Trophoblast cell (in vitro differentiated cells and primary cell): ENCODE data around the gene EVL.

Experiments used
- DNase-seq, 2 donors: peaks; one replicate each; pipeline ENCODE4 v3.0.0-alpha.2; 2016
- H2AFZ ChIP-seq: 2 replicates; pipeline ENCODE4 v1.6.1; 2013; ENCODE audit warnings: low read length, moderate library complexity, mild to moderate bottlenecking; ENCODE audit not compliant: insufficient read depth, poor library complexity
- H2AK5ac ChIP-seq: 2 replicates; pipeline ENCODE4 v1.6.1; 2013; ENCODE audit warnings: mild to moderate bottlenecking, low read length
- H2BK120ac ChIP-seq: 2 replicates; pipeline ENCODE4 v1.6.1; 2013; ENCODE audit warnings: low read length, mild to moderate bottlenecking, moderate library complexity; ENCODE audit not compliant: insufficient read depth, poor library complexity
- H2BK12ac ChIP-seq: 2 replicates; pipeline ENCODE4 v1.6.1; 2013; ENCODE audit warnings: mild to moderate bottlenecking, low read length, moderate library complexity
- H2BK5ac ChIP-seq: 2 replicates; pipeline ENCODE4 v1.6.1; 2013; ENCODE audit warnings: low read length, low read depth, moderate library complexity, mild to moderate bottlenecking; ENCODE audit not compliant: poor library complexity
- H3K14ac ChIP-seq: 2 replicates; pipeline ENCODE4 v1.6.1; 2013; ENCODE audit warnings: mild to moderate bottlenecking, low read length
- H3K18ac ChIP-seq: 2 replicates; pipeline ENCODE4 v1.6.1; 2013; ENCODE audit warnings: mild to moderate bottlenecking, low read length
- H3K23ac ChIP-seq: 2 replicates; pipeline ENCODE4 v1.6.1; 2013; ENCODE audit warnings: low read length
- H3K27ac ChIP-seq: 2 replicates; pipeline ENCODE4 v1.5.1; 2013; ENCODE audit warnings: low read depth, mild to moderate bottlenecking, inconsistent platforms, low read length, moderate library complexity
- H3K27me3 ChIP-seq: 2 replicates; pipeline ENCODE4 v1.6.1; 2013; ENCODE audit warnings: inconsistent platforms, mild to moderate bottlenecking, low read length, moderate library complexity; ENCODE audit not compliant: insufficient read depth
- H3K36me3 ChIP-seq, 2 experiments: 1 replicate in 1 of 2; 2 replicates in 1 of 2; pipeline ENCODE4 v1.6.1; 2013; ENCODE audit warnings: low read length in 2 of 2, mild to moderate bottlenecking in 2 of 2, moderate library complexity in 1 of 2; ENCODE audit not compliant: insufficient read depth in 2 of 2, control insufficient read depth in 1 of 2
- H3K4ac ChIP-seq: 2 replicates; pipeline ENCODE4 v1.6.1; 2013; ENCODE audit warnings: low read depth, mild to moderate bottlenecking, low read length, moderate library complexity
- H3K4me1 ChIP-seq, 2 experiments: 1 replicate in 1 of 2; 2 replicates in 1 of 2; pipeline ENCODE4 v1.6.1; 2013; ENCODE audit warnings: low read length in 2 of 2, mild to moderate bottlenecking in 2 of 2, moderate library complexity in 1 of 2; ENCODE audit not compliant: insufficient read depth in 2 of 2, control insufficient read depth in 1 of 2
- H3K4me2 ChIP-seq: 2 replicates; pipeline ENCODE4 v1.6.1; 2013; ENCODE audit warnings: inconsistent platforms, mild to moderate bottlenecking, low read length, moderate library complexity
- H3K4me3 ChIP-seq: 2 replicates; pipeline ENCODE4 v1.5.1; 2013; ENCODE audit warnings: mild to moderate bottlenecking, low read depth, low read length, inconsistent platforms
- H3K79me1 ChIP-seq: one replicate; pipeline ENCODE4 v1.6.1; 2013; ENCODE audit warnings: low read length
- H3K79me2 ChIP-seq: 2 replicates; pipeline ENCODE4 v1.6.1; 2013; ENCODE audit warnings: low read length, mild to moderate bottlenecking; ENCODE audit not compliant: control insufficient read depth, insufficient read depth, poor library complexity
- H3K9ac ChIP-seq: 2 replicates; pipeline ENCODE4 v1.6.1; 2013; ENCODE audit warnings: mild to moderate bottlenecking, low read length
- H3K9me3 ChIP-seq: 2 replicates; pipeline ENCODE4 v1.6.1; 2013; ENCODE audit warnings: low read depth, mild to moderate bottlenecking, control low read depth, inconsistent platforms, low read length; ENCODE audit not compliant: insufficient read depth
- H4K12ac ChIP-seq: 2 replicates; pipeline ENCODE4 v1.6.1; 2013; ENCODE audit warnings: low read depth, mild to moderate bottlenecking, low read length, moderate library complexity
- H4K8ac ChIP-seq: 2 replicates; pipeline ENCODE4 v1.6.1; 2013; ENCODE audit warnings: low read depth, mild to moderate bottlenecking, low read length, moderate library complexity
- H4K91ac ChIP-seq: one replicate; pipeline ENCODE4 v1.6.1; 2013; ENCODE audit warnings: low read depth, mild to moderate bottlenecking, low read length, moderate library complexity
- WGBS: extraction: QIAGEN DNeasy Blood & Tissue Kit; methylation state at CpG from one replicate; pipeline ENCODE4 v1.1.7; 2013; ENCODE audit warnings: missing lambda C conversion rate; ENCODE audit not compliant: insufficient read length, insufficient coverage; ENCODE audit errors: extremely low coverage; 5-methylcytosine and 5-hydroxymethylcytosine counted together

EVL gene

GRCh38 chr14:100145682-100146464 lies 80.7 kb downstream of the EVL start:
- H3K79me2 ChIP-seq, result no peaks in the 10 kb centered on the region
- H4K8ac ChIP-seq, result no peak overlapping the region
- H2AFZ ChIP-seq, result no peak overlapping the region
- no peak overlapping the region for H2AK5ac ChIP-seq
- H3K27ac ChIP-seq, result no peak overlapping the region
- peaks cover 2% of the 10 kb centered on the region for H3K9me3 ChIP-seq
- H3K23ac ChIP-seq, result no peak overlapping the region
- peaks cover 3 to 4% of the 10 kb centered on the region in 2 experiments for H3K36me3 ChIP-seq
- H3K79me1 ChIP-seq, result no peaks in the 10 kb centered on the region
- no peak overlapping the region for H3K18ac ChIP-seq
- no peak overlapping the region for H2BK12ac ChIP-seq
- no peak overlapping the region for H3K4ac ChIP-seq
- no peak for DNase-seq
- H3K14ac ChIP-seq, result no peak overlapping the region
- no peak overlapping the region for H4K12ac ChIP-seq
- H3K4me3 ChIP-seq, result no peak overlapping the region
- no peak overlapping the region for H3K4me2 ChIP-seq
- H3K27me3 ChIP-seq, result no peaks in the 10 kb centered on the region
- H3K9ac ChIP-seq, result no peak overlapping the region
- H3K4me1 ChIP-seq, result peaks cover 18 to 20% of the 10 kb centered on the region in 2 experiments
- H2BK5ac ChIP-seq, result no peak overlapping the region
- H4K91ac ChIP-seq, result no peak overlapping the region
- no peak overlapping the region for H2BK120ac ChIP-seq
- WGBS, result no CpG with 5 or more reads among the region's 27 CpGs

GRCh38 chr14:100146531-100147091 lies 81.4 kb downstream of the EVL start:
- H3K14ac ChIP-seq, result no peak overlapping the region
- H3K27me3 ChIP-seq, result no peaks in the 10 kb centered on the region
- H3K4me3 ChIP-seq, result no peak overlapping the region
- WGBS, result no CpG with 5 or more reads among the region's 29 CpGs
- H2BK12ac ChIP-seq, result no peak overlapping the region
- no peak overlapping the region for H3K4ac ChIP-seq
- peak in 1 of 2 donors; percentile 15 for DNase-seq
- no peaks in the 10 kb centered on the region for H3K79me1 ChIP-seq
- H4K8ac ChIP-seq, result no peak overlapping the region
- H4K12ac ChIP-seq, result no peak overlapping the region
- H3K36me3 ChIP-seq, result peaks cover 3 to 4% of the 10 kb centered on the region in 2 experiments
- H4K91ac ChIP-seq, result no peak overlapping the region
- H3K23ac ChIP-seq, result no peak overlapping the region
- no peak overlapping the region for H3K27ac ChIP-seq
- H2BK120ac ChIP-seq, result no peak overlapping the region
- H2AFZ ChIP-seq, result no peak overlapping the region
- H3K4me2 ChIP-seq, result no peak overlapping the region
- peaks cover 2% of the 10 kb centered on the region for H3K9me3 ChIP-seq
- no peak overlapping the region for H3K9ac ChIP-seq
- no peak overlapping the region for H2AK5ac ChIP-seq
- H2BK5ac ChIP-seq, result no peak overlapping the region
- H3K4me1 ChIP-seq, result peaks cover 14 to 16% of the 10 kb centered on the region in 2 experiments
- H3K79me2 ChIP-seq, result no peaks in the 10 kb centered on the region
- no peak overlapping the region for H3K18ac ChIP-seq

GRCh38 chr14:100147181-100147631 lies 82.0 kb downstream of the EVL start:
- Histone ChIP-seq H4K12ac (no peak overlapping the region), H3K23ac (no peak overlapping the region), H2BK120ac (no peak overlapping the region), H2BK12ac (no peak overlapping the region), H3K14ac (no peak overlapping the region), H2BK5ac (no peak overlapping the region), H3K18ac (no peak overlapping the region), H3K9ac (no peak overlapping the region), H3K4ac (no peak overlapping the region), H3K9me3 (peaks cover 2% of the 10 kb centered on the region), H3K4me1 (peaks cover 10 to 11% of the 10 kb centered on the region in 2 experiments), H3K27ac (no peak overlapping the region), H4K8ac (no peak overlapping the region), H3K79me2 (no peaks in the 10 kb centered on the region), H2AFZ (no peak overlapping the region), H2AK5ac (no peak overlapping the region), H3K79me1 (no peaks in the 10 kb centered on the region), H3K4me3 (no peak overlapping the region), H3K27me3 (no peaks in the 10 kb centered on the region), H4K91ac (no peak overlapping the region), H3K36me3 (peaks cover 3 to 4% of the 10 kb centered on the region in 2 experiments), H3K4me2 (no peak overlapping the region)
- DNase-seq, result no peak
- WGBS, result no CpG with 5 or more reads among the region's 20 CpGs

- H3K14ac ChIP-seq, result no peak overlapping the region
- no peak overlapping the region for H4K8ac ChIP-seq
- no peaks in the 10 kb centered on the region for H3K79me1 ChIP-seq
- no peak overlapping the region for H2BK5ac ChIP-seq
- H3K9me3 ChIP-seq, result peaks cover 2% of the 10 kb centered on the region
- H2BK120ac ChIP-seq, result no peak overlapping the region
- no peak overlapping the region for H3K4me2 ChIP-seq
- H2BK12ac ChIP-seq, result no peak overlapping the region
- H2AFZ ChIP-seq, result no peak overlapping the region
- H3K18ac ChIP-seq, result no peak overlapping the region
- no peak overlapping the region for H3K4me3 ChIP-seq
- H4K91ac ChIP-seq, result no peak overlapping the region
- H3K23ac ChIP-seq, result no peak overlapping the region
- no peak for DNase-seq
- WGBS, result no CpG with 5 or more reads among the region's 28 CpGs
- peaks cover 3 to 4% of the 10 kb centered on the region in 2 experiments for H3K36me3 ChIP-seq
- H3K79me2 ChIP-seq, result no peaks in the 10 kb centered on the region
- no peak overlapping the region for H3K9ac ChIP-seq
- H3K27ac ChIP-seq, result no peak overlapping the region
- H3K4ac ChIP-seq, result no peak overlapping the region
- H3K27me3 ChIP-seq, result no peaks in the 10 kb centered on the region
- no peak overlapping the region for H4K12ac ChIP-seq
- no peak overlapping the region for H2AK5ac ChIP-seq
- H3K4me1 ChIP-seq, result peaks cover 5 to 6% of the 10 kb centered on the region in 2 experiments
Observed at GRCh38 chr14:100147691-100148464, 82.7 kb downstream of the EVL start.
